Nephron progenitor cell (in vitro differentiated cells): Measurements from ENCODE around the gene AZGP1.
"Not testable (repeated sequence)": the region's sequence is repeated elsewhere in the genome, so short reads cannot be mapped to it uniquely, and the experiment has no call there.

Experiments used
- DNase-seq: peaks from one replicate; pipeline ENCODE4 v3.0.0; 2021
- H3K27ac Mint-ChIP-seq: 2 replicates; pipeline ENCODE4 v1.8.0; 2021; ENCODE audit warnings: mild to moderate bottlenecking, moderate library complexity, mixed read lengths
- H3K27me3 Mint-ChIP-seq: 2 replicates; pipeline ENCODE4 v1.8.0; 2021; ENCODE audit warnings: mild to moderate bottlenecking, low read depth, mixed read lengths; ENCODE audit not compliant: poor library complexity
- H3K36me3 Mint-ChIP-seq: 2 replicates; pipeline ENCODE4 v1.8.0; 2021; ENCODE audit warnings: low read depth, mixed read lengths
- H3K4me1 Mint-ChIP-seq: 2 replicates; pipeline ENCODE4 v1.8.0; 2021; ENCODE audit warnings: mixed read lengths
- H3K4me3 Mint-ChIP-seq: 2 replicates; pipeline ENCODE4 v1.8.0; 2021; ENCODE audit warnings: mild to moderate bottlenecking, moderate library complexity, mixed read lengths
- H3K9me3 Mint-ChIP-seq: 2 replicates; pipeline ENCODE4 v1.8.0; 2021; ENCODE audit warnings: mild to moderate bottlenecking, moderate library complexity, mixed read lengths
- CTCF ChIP-seq: fragments of 200-600 bp; sonication (generic); IDR thresholded peaks from 2 replicates; pipeline ENCODE4 v1.5.0; 2021; ENCODE audit warnings: antibody characterized with exemption

Gene AZGP1

GRCh38 chr7:99955247-99955646 is 20.6 kb downstream of the AZGP1 start:
- Mint-ChIP-seq H3K27me3 (peaks cover 23% of the 10 kb centered on the region), H3K27ac (no peak overlapping the region), H3K9me3 (peaks cover 14% of the 10 kb centered on the region), H3K4me1 (no peaks in the 10 kb centered on the region), H3K4me3 (no peak overlapping the region), H3K36me3 (no peaks in the 10 kb centered on the region)
- no peak for DNase-seq
- no peak for TF ChIP-seq CTCF

- H3K36me3 Mint-ChIP-seq, H3K27ac Mint-ChIP-seq, H3K4me1 Mint-ChIP-seq, H3K4me3 Mint-ChIP-seq, DNase-seq: not testable (repeated sequence)
- peaks cover 23% of the 10 kb centered on the region for H3K27me3 Mint-ChIP-seq
- peaks cover 18% of the 10 kb centered on the region for H3K9me3 Mint-ChIP-seq
These were observed 21.2 kb downstream of the AZGP1 start for GRCh38 chr7:99954643-99955042.

GRCh38 chr7:99953649-99954048 is 22.2 kb downstream of the AZGP1 start:
- peaks cover 23% of the 10 kb centered on the region for H3K27me3 Mint-ChIP-seq
- no peak overlapping the region for H3K4me3 Mint-ChIP-seq
- TF ChIP-seq CTCF, result no peak
- H3K27ac Mint-ChIP-seq, result no peak overlapping the region
- H3K36me3 Mint-ChIP-seq, result no peaks in the 10 kb centered on the region
- H3K4me1 Mint-ChIP-seq, result no peaks in the 10 kb centered on the region
- DNase-seq, result no peak
- H3K9me3 Mint-ChIP-seq, result peaks cover 26% of the 10 kb centered on the region

- not testable (repeated sequence) for H3K4me3 Mint-ChIP-seq, H3K4me1 Mint-ChIP-seq, DNase-seq, H3K27ac Mint-ChIP-seq, H3K36me3 Mint-ChIP-seq
- peaks cover 30% of the 10 kb centered on the region for H3K9me3 Mint-ChIP-seq
- peaks cover 18% of the 10 kb centered on the region for H3K27me3 Mint-ChIP-seq
These were observed 23.2 kb downstream of the AZGP1 start for GRCh38 chr7:99952649-99953048.

- not testable (repeated sequence) for DNase-seq, H3K27ac Mint-ChIP-seq, H3K4me1 Mint-ChIP-seq, H3K4me3 Mint-ChIP-seq, H3K36me3 Mint-ChIP-seq
- Mint-ChIP-seq H3K9me3 (peaks cover 30% of the 10 kb centered on the region), H3K27me3 (peaks cover 11% of the 10 kb centered on the region)
These were observed 25.0 kb downstream of the AZGP1 start for GRCh38 chr7:99950819-99951218.

- TF ChIP-seq CTCF, result no peak
- Mint-ChIP-seq H3K36me3 (no peaks in the 10 kb centered on the region), H3K9me3 (peaks cover 30% of the 10 kb centered on the region), H3K27ac (no peak overlapping the region), H3K4me3 (no peak overlapping the region), H3K4me1 (no peaks in the 10 kb centered on the region), H3K27me3 (peaks cover 4% of the 10 kb centered on the region)
- DNase-seq, result no peak
These were observed 26.1 kb downstream of the AZGP1 start for GRCh38 chr7:99949645-99950228.

DNA sequence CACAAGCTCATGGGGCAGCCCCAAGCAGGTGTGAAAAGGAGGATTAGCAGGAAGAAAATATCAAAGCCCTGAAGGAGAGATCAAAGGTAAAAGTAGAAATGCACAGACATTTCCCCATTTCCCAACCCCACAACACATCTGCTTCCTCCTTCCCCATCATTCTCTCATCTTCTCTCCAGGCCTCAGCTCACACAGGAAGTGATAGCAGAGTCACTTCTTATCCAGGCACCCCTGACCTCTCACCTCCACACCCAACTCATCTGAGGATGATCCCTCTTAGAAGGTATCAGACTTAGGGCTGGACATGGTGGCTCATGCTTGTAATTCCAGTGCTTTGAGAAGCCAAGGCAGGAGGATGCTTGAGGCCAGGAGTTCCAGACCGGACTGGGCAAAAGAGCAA is 28.2 kb downstream of the AZGP1 start:
- Mint-ChIP-seq H3K27me3 (peaks cover 7% of the 10 kb centered on the region), H3K27ac (no peak overlapping the region), H3K36me3 (no peaks in the 10 kb centered on the region), H3K9me3 (peaks cover 30% of the 10 kb centered on the region), H3K4me3 (no peak overlapping the region), H3K4me1 (peaks cover 4% of the 10 kb centered on the region)
- no peak for TF ChIP-seq CTCF
- DNase-seq, result no peak
